Measurements from ENCODE around the gene ST3GAL5. TPM values are rescaled to one million over a fixed set of nuclear protein-coding genes. Genes with fewer than 3 reads are reported as not detected.

Gene ST3GAL5
- polyA plus RNA-seq, 3 donors = 9.2 to 12.4 (median 11.1) TPM

GRCh38 chr2:85791704-85792565, 96.9 kb downstream of the ST3GAL5 start:
- DNase-seq = no peak

- DNase-seq = no peak
Observed at GRCh38 chr2:85790499-85791188, 98.1 kb downstream of the ST3GAL5 start.

GRCh38 chr2:85790032-85790431, 98.8 kb downstream of the ST3GAL5 start:
- no peak for DNase-seq

- no peak for DNase-seq
Observed at GRCh38 chr2:85789271-85789670, 99.5 kb downstream of the ST3GAL5 start.

- DNase-seq = no peak
Observed at GRCh38 chr2:85788603-85789002, 100.2 kb downstream of the ST3GAL5 start.

GRCh38 chr2:85787981-85788340, 100.8 kb downstream of the ST3GAL5 start:
- no peak for DNase-seq

- no peak for DNase-seq
Observed at GRCh38 chr2:85787282-85787980, 101.4 kb downstream of the ST3GAL5 start.

Other genes with a start within 250 kb of the ST3GAL5 start
- gene SFTPB, start 220.8 kb downstream of the ST3GAL5 start, polyA plus RNA-seq (ENCODE audit: insufficient read length in 3 of 3) = under 1 TPM; 0.09 to 0.16 (median 0.15) TPM
- 1 to 10 TPM in 1 of 3 donors, under 1 TPM in 2; 0.19 to 1.8 (median 0.51) TPM for gene GNLY, start 194.6 kb downstream of the ST3GAL5 start, polyA plus RNA-seq (ENCODE audit: insufficient read length in 3 of 3)
- 10 to 100 TPM; 13.0 to 17.6 (median 15.6) TPM for gene ATOH8, start 135.0 kb downstream of the ST3GAL5 start, polyA plus RNA-seq (ENCODE audit: insufficient read length in 3 of 3)
- 10 to 100 TPM; 18.8 to 24.3 (median 24.0) TPM for gene POLR1A, start 216.9 kb upstream of the ST3GAL5 start, polyA plus RNA-seq (ENCODE audit: insufficient read length in 3 of 3)
- 100 to 1,000 TPM; 113 to 145 (median 144) TPM for gene PTCD3, start 217.2 kb upstream of the ST3GAL5 start, polyA plus RNA-seq (ENCODE audit: insufficient read length in 3 of 3)

Data from renal pelvis (tissue), 4 donors.